SK-N-SH (cell line): Measurements from ENCODE around the gene SRD5A2. TPM values are rescaled to one million over a fixed set of nuclear protein-coding genes. Genes with fewer than 3 reads are reported as not detected.

ENCODE experiments used
- CTCF ChIA-PET: fragments of 300-600, 350-600 bp; formaldehyde crosslinking; extraction: SDS; loops from one replicate; lab custom pipeline; 2021; lab: Yijun Ruan, JAX
- POLR2A ChIA-PET: fragments of 350-600 bp; sonication (Branson Sonifier 250); formaldehyde crosslinking; extraction: SDS; loops from one replicate; lab custom pipeline; 2020; ENCODE audit warnings: antibody characterized with exemption, inconsistent platforms; lab: Yijun Ruan, JAX
- DNase-seq: peaks from one replicate; pipeline ENCODE4 v3.0.0; 2012
- H2AFZ ChIP-seq: fragments of 200-600 bp; sonication (generic); 2 replicates; pipeline ENCODE4 v1.8.1; 2016; ENCODE audit warnings: antibody characterized with exemption, mild to moderate bottlenecking, low read depth
- H3F3A ChIP-seq: fragments of 200-600 bp; sonication (generic); replicated peaks from 2 replicates; pipeline ENCODE3; 2016; ENCODE audit warnings: antibody characterized with exemption, mild to moderate bottlenecking; ENCODE audit not compliant: insufficient read depth
- H3K27ac ChIP-seq, 2 experiments: fragments of 200-500 bp in 1 of 2; fragments of 200-600 bp in 1 of 2; sonication (Bioruptor generic) in 1 of 2; sonication (generic), shearing (Covaris generic) in 1 of 2; 2 replicates each; pipeline versions ENCODE4 v1.5.1 to v1.6.1; 2014 to 2016; ENCODE audit warnings: low read depth in 2 of 2, inconsistent platforms in 1 of 2, low read length in 1 of 2, mild to moderate bottlenecking in 1 of 2, mixed read lengths in 1 of 2
- H3K27me3 ChIP-seq: fragments of 200-600 bp; sonication (generic), shearing (Covaris generic); 2 replicates; pipeline ENCODE4 v1.6.1; 2016; ENCODE audit warnings: mixed run types; ENCODE audit not compliant: insufficient read depth
- H3K36me3 ChIP-seq, 2 experiments: fragments of 200-500 bp in 1 of 2; fragments of 200-600 bp in 1 of 2; sonication (Bioruptor generic) in 1 of 2; sonication (generic) in 1 of 2; replicated peaks in 1 of 2; 2 replicates each; pipeline versions ENCODE3 to v1.5.1; 2014 to 2016; ENCODE audit warnings: low read length in 1 of 2, mild to moderate bottlenecking in 1 of 2; ENCODE audit not compliant: insufficient read depth in 2 of 2, control insufficient read depth in 1 of 2
- H3K4me1 ChIP-seq, 2 experiments: fragments of 200-500 bp in 1 of 2; fragments of 200-600 bp in 1 of 2; sonication (Bioruptor generic) in 1 of 2; sonication (generic), shearing (Covaris generic) in 1 of 2; 2 replicates each; pipeline versions ENCODE4 v1.5.1 to v1.6.1; 2014 to 2016; ENCODE audit warnings: low read depth in 1 of 2, low read length in 1 of 2, mixed run types in 1 of 2; ENCODE audit not compliant: insufficient read depth in 2 of 2, control insufficient read depth in 1 of 2
- H3K4me2 ChIP-seq: fragments of 200-600 bp; sonication (generic), shearing (Covaris generic); 2 replicates; pipeline ENCODE4 v1.6.1; 2017; ENCODE audit warnings: mixed run types
- H3K4me3 ChIP-seq, 2 experiments: fragments of 200-500 bp in 1 of 2; fragments of 200-600 bp in 1 of 2; sonication (Bioruptor generic) in 1 of 2; sonication (generic), shearing (Covaris generic) in 1 of 2; 2 replicates each; pipeline versions ENCODE4 v1.5.1 to v1.8.1; 2014 to 2016; ENCODE audit warnings: low read depth in 2 of 2, inconsistent platforms in 1 of 2, low read length in 1 of 2, mild to moderate bottlenecking in 1 of 2, mixed read lengths in 1 of 2, moderate library complexity in 1 of 2
- H3K79me2 ChIP-seq: fragments of 200-600 bp; sonication (generic); 2 replicates; pipeline ENCODE4 v1.8.1; 2017; ENCODE audit warnings: mild to moderate bottlenecking; ENCODE audit not compliant: insufficient read depth
- H3K9ac ChIP-seq: fragments of 200-600 bp; sonication (generic); 2 replicates; pipeline ENCODE4 v1.6.1; 2017; ENCODE audit warnings: mixed run types
- H3K9me2 ChIP-seq: fragments of 200-600 bp; sonication (generic); 2 replicates; pipeline ENCODE4 v1.6.1; 2017; ENCODE audit warnings: mixed run types
- H3K9me3 ChIP-seq: fragments of 200-600 bp; sonication (generic); 2 replicates; pipeline ENCODE4 v1.6.1; 2017; ENCODE audit warnings: mixed run types, mild to moderate bottlenecking, moderate library complexity
- H4K20me1 ChIP-seq: fragments of 200-600 bp; sonication (generic); 2 replicates; pipeline ENCODE4 v1.6.1; 2017; ENCODE audit warnings: mild to moderate bottlenecking, mixed run types; ENCODE audit not compliant: insufficient read depth
- CTCF ChIP-seq: fragments of 200-600 bp; sonication (generic); IDR thresholded peaks from 2 replicates; pipeline ENCODE4 v1.6.1; 2017; ENCODE audit warnings: antibody characterized with exemption, mild to moderate bottlenecking, moderate library complexity
- EP300 ChIP-seq, 2 experiments: IDR thresholded peaks; 2 replicates each; pipeline versions ENCODE4 v1.4.0 to v1.6.1; 2012; ENCODE audit warnings: borderline replicate concordance in 1 of 2, low read depth in 1 of 2, low read length in 1 of 2
- FOSL2 ChIP-seq: IDR thresholded peaks from 2 replicates; pipeline ENCODE4 v1.4.0; 2012; ENCODE audit warnings: low read depth, mild to moderate bottlenecking, moderate library complexity, borderline replicate concordance
- FOXJ3 ChIP-seq: sonication (generic); formaldehyde crosslinking; IDR thresholded peaks from 2 replicates; pipeline ENCODE4 v1.5.1; 2020; ENCODE audit warnings: mild to moderate bottlenecking, missing genetic modification reagents
- FOXM1 ChIP-seq: IDR thresholded peaks from 2 replicates; pipeline ENCODE4 v1.4.0; 2012; ENCODE audit warnings: low read depth, mild to moderate bottlenecking
- IRF3 ChIP-seq: fragments of 150-350 bp; IDR thresholded peaks from 2 replicates; pipeline ENCODE4 v1.6.1; 2016; ENCODE audit warnings: mild to moderate bottlenecking, low read depth, low read length
- MAX ChIP-seq: IDR thresholded peaks from 2 replicates; pipeline ENCODE4 v1.4.0; 2012; ENCODE audit warnings: low read depth
- MXI1 ChIP-seq: IDR thresholded peaks from 2 replicates; pipeline ENCODE4 v1.6.1; 2012; ENCODE audit warnings: mild to moderate bottlenecking, low read depth, low read length, improper control_type of control experiment
- NFIC ChIP-seq: IDR thresholded peaks from 2 replicates; pipeline ENCODE4 v1.4.0; 2012; ENCODE audit warnings: borderline replicate concordance
- NRF1 ChIP-seq: IDR thresholded peaks from 2 replicates; pipeline ENCODE4 v1.6.1; 2012; ENCODE audit warnings: low read depth, mild to moderate bottlenecking, low read length
- POLR2AphosphoS5 ChIP-seq: IDR thresholded peaks from 2 replicates; pipeline ENCODE4 v1.6.1; 2012; ENCODE audit warnings: low read depth, low read length
- RCOR1 ChIP-seq: fragments of 150-350 bp; IDR thresholded peaks from 2 replicates; pipeline ENCODE4 v1.6.1; 2017; ENCODE audit warnings: antibody characterized with exemption, low read length
- RFX5 ChIP-seq: IDR thresholded peaks from 2 replicates; pipeline ENCODE4 v1.6.1; 2012; ENCODE audit warnings: mild to moderate bottlenecking, improper control_type of control experiment, low read length
- RXRA ChIP-seq: IDR thresholded peaks from 2 replicates; pipeline ENCODE4 v1.4.0; 2012; ENCODE audit warnings: low read depth, mild to moderate bottlenecking, borderline replicate concordance
- SIN3A ChIP-seq: IDR thresholded peaks from 2 replicates; pipeline ENCODE4 v1.6.1; 2012; ENCODE audit warnings: low read depth, mild to moderate bottlenecking, low read length, moderate library complexity, borderline replicate concordance
- SMC3 ChIP-seq: IDR thresholded peaks from 2 replicates; pipeline ENCODE4 v1.6.1; 2012; ENCODE audit warnings: low read depth, low read length, improper control_type of control experiment
- TCF12 ChIP-seq: IDR thresholded peaks from 2 replicates; pipeline ENCODE4 v1.4.0; 2012
- USF1 ChIP-seq: IDR thresholded peaks from 2 replicates; pipeline ENCODE4 v1.4.0; 2012; ENCODE audit warnings: low read depth, borderline replicate concordance
- YY1 ChIP-seq: IDR thresholded peaks from 2 replicates; pipeline ENCODE4 v1.4.0; 2012; ENCODE audit warnings: low read depth, mild to moderate bottlenecking
- ZBTB33 ChIP-seq: IDR thresholded peaks from 2 replicates; pipeline ENCODE4 v1.4.0; 2012; ENCODE audit warnings: low read depth, borderline replicate concordance
- WGBS: methylation state at CpG from one replicate; pipeline ENCODE4 v1.1.6; 2017; ENCODE audit warnings: low lambda C conversion rate; 5-methylcytosine and 5-hydroxymethylcytosine counted together
- polyA plus RNA-seq, 3 experiments: library from polyadenylated mRNA; depleted of rRNA; stranded (reverse); fragments of >200 nt; gene quantifications; 2 replicates each; pipeline ENCODE4 v1.2.3, GENCODE V29; 2012

SRD5A2 gene
- polyA plus RNA-seq, 1 of the 3 experiments (the other 2 are of a cell fraction): not detected

- no peaks in the 10 kb centered on the region for H3F3A ChIP-seq
- H3K36me3 ChIP-seq: no peaks in the 10 kb centered on the region
- H2AFZ ChIP-seq: no peak overlapping the region
- 6% methylated on average over 2 of the region's 2 CpGs for WGBS
- H3K9ac ChIP-seq: no peak overlapping the region
- no peak overlapping the region for H3K4me2 ChIP-seq
- H3K4me3 ChIP-seq: no peak overlapping the region
- no peaks in the 10 kb centered on the region for H3K4me1 ChIP-seq
- no peaks in the 10 kb centered on the region for H4K20me1 ChIP-seq
- POLR2A ChIA-PET: no interaction called here
- no peak for TF ChIP-seq USF1
- no peak for TF ChIP-seq SMC3
- TF ChIP-seq POLR2AphosphoS5: no peak
- no peak for TF ChIP-seq RFX5
- no peak for TF ChIP-seq SIN3A
- TF ChIP-seq FOSL2: no peak
- no peak for TF ChIP-seq NRF1
- TF ChIP-seq MAX: no peak
- TF ChIP-seq TCF12: no peak
- no peak for TF ChIP-seq MXI1
- TF ChIP-seq RCOR1: no peak
- TF ChIP-seq FOXM1: no peak
- TF ChIP-seq RXRA: no peak
- TF ChIP-seq FOXJ3: no peak
- no peak for TF ChIP-seq ZBTB33
- no peak for TF ChIP-seq CTCF
- no peak for TF ChIP-seq YY1
- no peak for TF ChIP-seq IRF3
- TF ChIP-seq EP300 (IDR thresholded peaks at IDR 0.05; ENCODE audit: borderline replicate concordance in 1 of 2, low read depth in 1 of 2, low read length in 1 of 2): no peak
- TF ChIP-seq NFIC: no peak
- TF ChIP-seq, all 33 proteins: peak for 0
- no peaks in the 10 kb centered on the region for H3K79me2 ChIP-seq
- H3K27me3 ChIP-seq: no peaks in the 10 kb centered on the region
- H3K9me2 ChIP-seq: 0 out of 2 replicates have a peak, but pooled peaks cover 7% of the 10 kb centered on the region
- no peaks in the 10 kb centered on the region for H3K9me3 ChIP-seq
- CTCF ChIA-PET: interaction anchor here (1.5 kb wide), 1 partner anchor 158 kb away, joined by 3 read pairs; no protein-coding TSS in a partner anchor
- H3K27ac ChIP-seq: no peak overlapping the region
- no peak for DNase-seq
Observed at GRCh38 chr2:31553362-31553761, 27.4 kb downstream of the SRD5A2 start.
